Upper lobe of left lung (tissue), 4 donors: ENCODE measurements around the gene IQCF6.

Experiments used
- EP300 ChIP-seq, 4 donors: sonication (generic); formaldehyde crosslinking; IDR thresholded peaks; one replicate each; pipeline ENCODE4 v1.5.1; 2017; ENCODE audit warnings: antibody characterized with exemption in 4 of 4, control low read depth in 2 of 4
- POLR2A ChIP-seq, 4 donors: fragments of 450-650 bp; IDR thresholded peaks; one replicate each; pipeline ENCODE4 v1.5.1; 2016 to 2017; ENCODE audit warnings: antibody characterized with exemption in 4 of 4, mild to moderate bottlenecking in 2 of 4
- POLR2AphosphoS5 ChIP-seq, 2 donors: sonication (generic); formaldehyde crosslinking; IDR thresholded peaks; one replicate each; pipeline ENCODE4 v1.5.1; 2017; ENCODE audit warnings: antibody characterized with exemption in 2 of 2
- TF ChIP-seq, protein P1 (sequence below), 6 experiments: fragments of 450-650 bp in 4 of 6; fragments of 200-600 bp in 2 of 6; sonication (generic) in 2 of 6; IDR thresholded peaks; one replicate each; pipeline ENCODE4 v1.5.1; 2016 to 2019; ENCODE audit warnings: antibody characterized with exemption in 6 of 6

DNA sequence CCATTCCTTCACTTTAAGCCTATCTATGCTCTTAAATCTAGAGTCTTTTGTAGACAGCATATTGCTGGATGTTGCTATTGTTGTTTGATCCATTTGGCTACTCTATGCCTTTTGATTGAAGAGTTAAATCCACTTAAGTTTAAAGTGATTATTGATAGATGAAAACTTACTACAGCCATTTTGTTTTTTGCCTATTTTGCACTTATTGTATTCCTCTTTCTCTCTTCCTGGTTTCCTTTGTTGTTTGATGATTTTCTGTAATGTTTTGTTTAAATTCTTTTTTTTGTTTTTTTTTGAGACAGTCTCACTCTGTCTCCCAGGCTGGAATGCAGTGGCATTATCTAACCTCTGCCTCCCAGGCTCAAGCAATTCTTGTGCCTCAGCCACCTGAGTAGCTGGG lies 19.8 kb downstream of the IQCF6 start:
- TF ChIP-seq, protein P1, sequence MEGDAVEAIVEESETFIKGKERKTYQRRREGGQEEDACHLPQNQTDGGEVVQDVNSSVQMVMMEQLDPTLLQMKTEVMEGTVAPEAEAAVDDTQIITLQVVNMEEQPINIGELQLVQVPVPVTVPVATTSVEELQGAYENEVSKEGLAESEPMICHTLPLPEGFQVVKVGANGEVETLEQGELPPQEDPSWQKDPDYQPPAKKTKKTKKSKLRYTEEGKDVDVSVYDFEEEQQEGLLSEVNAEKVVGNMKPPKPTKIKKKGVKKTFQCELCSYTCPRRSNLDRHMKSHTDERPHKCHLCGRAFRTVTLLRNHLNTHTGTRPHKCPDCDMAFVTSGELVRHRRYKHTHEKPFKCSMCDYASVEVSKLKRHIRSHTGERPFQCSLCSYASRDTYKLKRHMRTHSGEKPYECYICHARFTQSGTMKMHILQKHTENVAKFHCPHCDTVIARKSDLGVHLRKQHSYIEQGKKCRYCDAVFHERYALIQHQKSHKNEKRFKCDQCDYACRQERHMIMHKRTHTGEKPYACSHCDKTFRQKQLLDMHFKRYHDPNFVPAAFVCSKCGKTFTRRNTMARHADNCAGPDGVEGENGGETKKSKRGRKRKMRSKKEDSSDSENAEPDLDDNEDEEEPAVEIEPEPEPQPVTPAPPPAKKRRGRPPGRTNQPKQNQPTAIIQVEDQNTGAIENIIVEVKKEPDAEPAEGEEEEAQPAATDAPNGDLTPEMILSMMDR (IDR thresholded peaks at IDR 0.05): no peak
- TF ChIP-seq POLR2A (IDR thresholded peaks at IDR 0.05) (no peak), POLR2AphosphoS5 (IDR thresholded peaks at IDR 0.05) (no peak), EP300 (IDR thresholded peaks at IDR 0.05) (no peak)
